AG09319 (cell line): Measurements from ENCODE around the gene SAPCD2.
"Not testable (repeated sequence)": the region's sequence is repeated elsewhere in the genome, so short reads cannot be mapped to it uniquely, and the experiment has no call there.

ENCODE experiments used
- DNase-seq: peaks from one replicate; pipeline ENCODE4 v3.0.0-alpha.2; 2010; ENCODE audit warnings: low read depth; ENCODE audit errors: extremely low read depth
- CTCF ChIP-seq: IDR thresholded peaks from 2 replicates; pipeline ENCODE4 v1.5.1; 2011; ENCODE audit warnings: low read depth, mild to moderate bottlenecking, inconsistent platforms, low read length, moderate library complexity

SAPCD2 gene

GRCh38 chr9:137070201-137070905 lies at the start of gene SAPCD2:
Gene SAPCD2 (minus strand): TSS chr9:137070557. CDS start chr9:137070460, 97 bp downstream.
- no peak for TF ChIP-seq CTCF
- no peak for DNase-seq

GRCh38 chr9:137118092-137118603 lies 47.8 kb upstream of the SAPCD2 start:
- not testable (repeated sequence) for DNase-seq

GRCh38 chr9:137117269-137117731 lies 46.9 kb upstream of the SAPCD2 start:
- no peak for DNase-seq
- no peak for TF ChIP-seq CTCF

- TF ChIP-seq CTCF: no peak
- DNase-seq: no peak
Measured at GRCh38 chr9:137116728-137117127, 46.4 kb upstream of the SAPCD2 start.

GRCh38 chr9:137116027-137116507 lies 45.7 kb upstream of the SAPCD2 start:
- no peak for TF ChIP-seq CTCF
- no peak for DNase-seq

GRCh38 chr9:137115394-137116026 lies 45.2 kb upstream of the SAPCD2 start:
- TF ChIP-seq CTCF: no peak
- no peak for DNase-seq

GRCh38 chr9:137114613-137115393 lies 44.4 kb upstream of the SAPCD2 start, which contains the start of gene DPP7:
Gene DPP7 (minus strand): TSS chr9:137114733. CDS start chr9:137114713, 20 bp downstream.
- DNase-seq: peak; percentile 8
- no peak for TF ChIP-seq CTCF
